SH-SY5Y (cell line): Measurements from ENCODE around the gene THSD7A.

Experiments used
- GATA2 ChIP-seq: IDR thresholded peaks from 2 replicates; pipeline ENCODE4 v1.6.1; 2011; ENCODE audit warnings: mild to moderate bottlenecking, low read depth, low read length
- GATA3 ChIP-seq: IDR thresholded peaks from 2 replicates; pipeline ENCODE4 v1.6.1; 2011; ENCODE audit warnings: low read depth, mild to moderate bottlenecking, low read length, moderate library complexity

THSD7A gene

GRCh38 chr7:11787534-11787933, 44.5 kb downstream of the THSD7A start:
- no peak for TF ChIP-seq GATA2
- no peak for TF ChIP-seq GATA3

GRCh38 chr7:11786186-11786585, 45.8 kb downstream of the THSD7A start:
- TF ChIP-seq GATA3 (no peak), GATA2 (no peak)

GRCh38 chr7:11784769-11785536, 47.0 kb downstream of the THSD7A start:
- no peak for TF ChIP-seq GATA3
- TF ChIP-seq GATA2 = no peak

- peak; percentile 87 for TF ChIP-seq GATA3
- peak; percentile 64 for TF ChIP-seq GATA2
Measured at GRCh38 chr7:11779864-11780674, 51.9 kb downstream of the THSD7A start.

- TF ChIP-seq GATA2 (peak; percentile 36; the same call in 1 of the 2 replicates), GATA3 (no peak)
Measured at GRCh38 chr7:11776039-11776438, 56.0 kb downstream of the THSD7A start.

GRCh38 chr7:11775401-11775800, 56.6 kb downstream of the THSD7A start:
- no peak for TF ChIP-seq GATA3
- no peak for TF ChIP-seq GATA2

GRCh38 chr7:11768263-11768662, 63.7 kb downstream of the THSD7A start:
- TF ChIP-seq GATA3 = no peak
- TF ChIP-seq GATA2 = no peak

- no peak for TF ChIP-seq GATA3
- no peak for TF ChIP-seq GATA2
Measured at GRCh38 chr7:11767148-11767547, 64.8 kb downstream of the THSD7A start.

GRCh38 chr7:11760372-11760771, 71.6 kb downstream of the THSD7A start:
- TF ChIP-seq GATA3 = peak; percentile 69
- peak; percentile 77 for TF ChIP-seq GATA2

- TF ChIP-seq GATA3 (peak; percentile 69), GATA2 (peak; percentile 62; the same call in 1 of the 2 replicates)
Measured at GRCh38 chr7:11758627-11759111, 73.3 kb downstream of the THSD7A start.

- no peak for TF ChIP-seq GATA2
Measured at GRCh38 chr7:11757153-11757552, 74.8 kb downstream of the THSD7A start.

- no peak for TF ChIP-seq GATA2
- TF ChIP-seq GATA3 = no peak
Measured at GRCh38 chr7:11754933-11755332, 77.1 kb downstream of the THSD7A start.

GRCh38 chr7:11754123-11754522, 77.9 kb downstream of the THSD7A start:
- TF ChIP-seq GATA3 (no peak), GATA2 (no peak)

GRCh38 chr7:11753433-11753832, 78.6 kb downstream of the THSD7A start:
- no peak for TF ChIP-seq GATA3
- TF ChIP-seq GATA2 = no peak
